Fibroblast of skin of right quadriceps (primary cell): ENCODE measurements around the gene EHMT1.
"Not testable (repeated sequence)": the region's sequence is repeated elsewhere in the genome, so short reads cannot be mapped to it uniquely, and the experiment has no call there.

Experiments
- DNase-seq: peaks from one replicate; pipeline ENCODE4 v3.0.0-alpha.2; 2013

EHMT1 gene

GRCh38 chr9:137615387-137615871, 3.4 kb upstream of the EHMT1 start:
- no peak for DNase-seq

- peak; percentile 28 for DNase-seq
These were observed 639 bp downstream of the EHMT1 start for GRCh38 chr9:137619240-137620047.

GRCh38 chr9:137620048-137620405, 1.2 kb downstream of the EHMT1 start:
- DNase-seq, result no peak

GRCh38 chr9:137620581-137620980, 1.8 kb downstream of the EHMT1 start:
- DNase-seq, result no peak

- DNase-seq, result no peak
These were observed 2.4 kb downstream of the EHMT1 start for GRCh38 chr9:137621131-137621757.

- DNase-seq, result not testable (repeated sequence)
These were observed 3.4 kb downstream of the EHMT1 start for GRCh38 chr9:137622211-137622610.

- no peak for DNase-seq
These were observed 7.7 kb downstream of the EHMT1 start for GRCh38 chr9:137626464-137626863.

- DNase-seq, result not testable (repeated sequence)
These were observed 8.6 kb downstream of the EHMT1 start for GRCh38 chr9:137627406-137627805.

- DNase-seq, result no peak
These were observed 11.3 kb downstream of the EHMT1 start for GRCh38 chr9:137630126-137630525.

GRCh38 chr9:137630679-137631078, 11.9 kb downstream of the EHMT1 start:
- DNase-seq, result no peak

GRCh38 chr9:137631345-137632229, 12.8 kb downstream of the EHMT1 start:
- DNase-seq, result no peak

GRCh38 chr9:137632230-137633161, 13.7 kb downstream of the EHMT1 start:
- DNase-seq, result no peak

- DNase-seq, result no peak
These were observed 15.2 kb downstream of the EHMT1 start for GRCh38 chr9:137634016-137634415.

- DNase-seq, result no peak
These were observed 19.9 kb downstream of the EHMT1 start for GRCh38 chr9:137638680-137639079.

GRCh38 chr9:137639303-137640051, 20.7 kb downstream of the EHMT1 start:
- no peak for DNase-seq

GRCh38 chr9:137640862-137641261, 22.1 kb downstream of the EHMT1 start:
- DNase-seq, result no peak

GRCh38 chr9:137642118-137642601, 23.4 kb downstream of the EHMT1 start:
- no peak for DNase-seq

GRCh38 chr9:137642892-137643291, 24.1 kb downstream of the EHMT1 start:
- DNase-seq, result no peak

GRCh38 chr9:137643921-137644320, 25.1 kb downstream of the EHMT1 start:
- DNase-seq, result no peak

GRCh38 chr9:137645211-137645610, 26.4 kb downstream of the EHMT1 start:
- no peak for DNase-seq

GRCh38 chr9:137646341-137646740, 27.5 kb downstream of the EHMT1 start:
- DNase-seq, result no peak
